ENCODE results near the gene SPAM1.
"Not testable (repeated sequence)": the region's sequence is repeated elsewhere in the genome, so short reads cannot be mapped to it uniquely, and the experiment has no call there.

The SPAM1 gene

GRCh38 chr7:123948136-123948535, 23.1 kb downstream of the SPAM1 start:
- no peak for DNase-seq (ENCODE audit: low read depth)

DNA sequence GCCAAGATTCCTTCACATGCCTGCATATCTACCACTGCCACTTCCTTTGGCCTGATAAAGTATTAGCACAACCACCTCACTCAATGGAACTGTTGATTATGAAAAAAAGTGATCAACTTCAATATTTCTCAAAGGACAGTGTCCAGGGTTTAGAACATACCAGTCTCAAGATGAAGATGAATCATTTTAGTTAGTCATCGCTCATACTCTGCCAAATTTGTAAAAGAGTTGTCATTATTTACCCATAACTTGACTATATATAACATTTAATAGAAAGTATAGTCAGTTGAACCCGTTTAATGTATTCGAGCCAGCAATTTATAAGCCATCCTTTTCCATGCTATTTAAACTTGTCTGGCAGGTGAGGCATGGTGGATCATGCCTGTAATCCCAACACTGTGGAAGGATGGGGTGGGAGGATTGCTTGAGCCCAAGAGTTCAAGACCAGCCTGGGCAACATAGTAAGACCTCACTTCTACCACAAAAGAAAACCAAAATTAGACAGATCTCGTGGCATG, 33.2 kb downstream of the SPAM1 start:
- no peak for DNase-seq (ENCODE audit: low read depth)

- no peak for DNase-seq (ENCODE audit: low read depth)
Observed at GRCh38 chr7:123961771-123962170, 36.7 kb downstream of the SPAM1 start.

- no peak for DNase-seq (ENCODE audit: low read depth)
Observed at GRCh38 chr7:123966936-123967335, 41.9 kb downstream of the SPAM1 start.

DNA sequence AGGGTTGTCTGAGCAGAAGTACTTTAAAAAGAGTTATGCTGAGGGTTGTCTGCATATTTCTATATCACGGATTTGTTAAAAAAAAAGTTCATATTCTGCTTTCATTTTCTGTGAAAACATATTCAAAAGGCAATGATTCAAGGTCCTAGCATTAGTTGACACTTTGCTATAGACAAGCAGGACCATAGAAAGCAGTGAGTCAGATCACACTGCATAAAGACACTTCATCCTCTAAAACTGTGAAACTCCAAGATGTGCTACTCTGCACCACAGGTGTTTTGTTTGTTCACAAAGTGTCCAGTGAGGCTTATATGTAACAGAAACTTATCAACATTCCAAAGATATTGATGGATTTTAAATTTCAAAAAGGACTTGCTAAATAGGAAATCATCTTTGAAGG, 47.0 kb downstream of the SPAM1 start:
- DNase-seq (ENCODE audit: low read depth), result no peak

DNA sequence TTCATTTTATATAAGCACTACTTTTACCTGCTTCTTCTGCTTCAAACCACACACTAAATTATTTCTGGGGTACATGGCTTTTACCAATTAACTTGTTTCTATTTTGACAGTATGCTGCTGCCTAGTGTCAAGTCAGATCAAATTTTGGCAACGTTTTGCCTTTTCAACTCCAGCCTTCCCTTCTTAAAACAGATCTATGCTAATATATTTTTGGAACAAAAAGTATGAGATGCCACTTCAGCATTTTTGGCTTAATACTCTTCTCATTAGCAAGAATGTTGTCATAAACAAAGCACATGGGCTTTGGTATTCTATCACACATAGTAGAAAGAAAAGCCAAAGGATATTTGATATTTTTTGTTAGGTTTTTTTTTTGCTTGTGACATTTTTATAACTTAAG, 47.8 kb downstream of the SPAM1 start:
- DNase-seq (ENCODE audit: low read depth), result no peak

DNA sequence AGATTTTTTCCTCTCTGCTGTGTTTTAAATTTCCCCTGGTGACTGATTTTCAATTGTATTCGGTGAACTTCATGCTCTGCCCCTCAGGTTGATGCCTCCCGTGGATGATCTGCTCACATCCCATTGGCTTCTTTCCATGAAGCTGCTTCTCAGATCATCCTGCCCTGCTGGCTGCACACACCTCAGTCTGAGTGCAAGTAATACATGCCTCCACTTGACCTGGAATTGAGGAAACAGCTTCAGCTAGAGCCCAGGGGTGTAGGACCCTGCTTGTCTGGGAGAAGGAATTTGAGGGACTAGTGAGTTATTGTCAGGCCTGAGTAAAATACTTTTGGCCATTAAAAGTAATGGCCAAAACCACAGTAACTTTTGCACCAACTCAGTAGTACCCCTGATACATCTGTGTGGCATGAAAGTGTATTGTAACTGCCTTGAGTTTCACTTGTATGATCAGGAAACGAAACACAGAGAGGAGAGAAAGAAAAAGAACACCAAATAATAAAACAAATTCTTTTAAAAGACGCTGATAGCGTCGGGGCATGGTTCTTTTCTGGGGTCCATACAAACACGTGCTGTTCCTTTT, 49.4 kb downstream of the SPAM1 start:
- no peak for DNase-seq (ENCODE audit: low read depth)

DNA sequence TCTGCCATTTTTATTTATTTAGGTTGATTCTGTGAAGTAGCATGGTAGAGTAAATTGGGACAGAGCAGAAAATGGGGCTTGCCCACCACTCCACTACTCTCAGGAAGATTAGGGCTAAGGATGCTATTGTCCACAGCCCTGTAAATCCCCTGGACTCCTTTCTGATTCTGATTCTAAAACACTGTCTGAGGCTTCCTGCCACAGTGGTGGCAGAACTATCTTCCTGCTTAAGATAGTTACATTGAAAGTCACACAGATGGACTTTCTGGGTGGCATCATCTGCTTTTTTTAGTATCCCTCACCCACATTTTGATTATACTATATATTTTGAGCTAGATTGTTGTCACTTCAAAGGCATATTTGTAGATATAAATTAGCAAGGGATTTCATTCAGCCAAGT, 50.0 kb downstream of the SPAM1 start:
- DNase-seq (ENCODE audit: low read depth), result no peak

DNA sequence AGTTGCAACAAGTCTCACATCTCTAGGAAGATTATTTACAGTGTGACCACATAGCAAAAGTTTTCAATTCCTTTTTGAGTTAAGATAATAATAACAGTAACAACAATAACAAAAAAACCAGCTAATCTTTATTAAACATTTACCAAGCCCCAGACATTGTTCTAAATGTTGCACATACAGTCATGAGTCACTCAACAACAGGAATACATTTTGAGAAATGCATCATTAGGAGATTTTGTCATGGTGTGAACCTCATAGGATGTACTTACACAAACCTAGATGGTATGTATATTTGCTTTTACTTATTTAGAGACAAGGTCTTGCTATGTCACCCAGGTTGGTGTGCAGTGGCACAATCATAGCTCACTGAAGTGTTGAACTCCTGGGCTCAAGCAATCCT, 52.0 kb downstream of the SPAM1 start:
- DNase-seq (ENCODE audit: low read depth), result no peak

GRCh38 chr7:123979876-123980275, 54.8 kb downstream of the SPAM1 start:
- no peak for DNase-seq (ENCODE audit: low read depth)

- DNase-seq (ENCODE audit: low read depth), result no peak
Observed at GRCh38 chr7:123987445-123987844, 62.4 kb downstream of the SPAM1 start.

GRCh38 chr7:123992913-123993518, 68.0 kb downstream of the SPAM1 start:
- DNase-seq (ENCODE audit: low read depth), result no peak

- no peak for DNase-seq (ENCODE audit: low read depth)
Observed at GRCh38 chr7:123993996-123994395, 69.0 kb downstream of the SPAM1 start.

GRCh38 chr7:123994449-123994848, 69.4 kb downstream of the SPAM1 start:
- no peak for DNase-seq (ENCODE audit: low read depth)

DNA sequence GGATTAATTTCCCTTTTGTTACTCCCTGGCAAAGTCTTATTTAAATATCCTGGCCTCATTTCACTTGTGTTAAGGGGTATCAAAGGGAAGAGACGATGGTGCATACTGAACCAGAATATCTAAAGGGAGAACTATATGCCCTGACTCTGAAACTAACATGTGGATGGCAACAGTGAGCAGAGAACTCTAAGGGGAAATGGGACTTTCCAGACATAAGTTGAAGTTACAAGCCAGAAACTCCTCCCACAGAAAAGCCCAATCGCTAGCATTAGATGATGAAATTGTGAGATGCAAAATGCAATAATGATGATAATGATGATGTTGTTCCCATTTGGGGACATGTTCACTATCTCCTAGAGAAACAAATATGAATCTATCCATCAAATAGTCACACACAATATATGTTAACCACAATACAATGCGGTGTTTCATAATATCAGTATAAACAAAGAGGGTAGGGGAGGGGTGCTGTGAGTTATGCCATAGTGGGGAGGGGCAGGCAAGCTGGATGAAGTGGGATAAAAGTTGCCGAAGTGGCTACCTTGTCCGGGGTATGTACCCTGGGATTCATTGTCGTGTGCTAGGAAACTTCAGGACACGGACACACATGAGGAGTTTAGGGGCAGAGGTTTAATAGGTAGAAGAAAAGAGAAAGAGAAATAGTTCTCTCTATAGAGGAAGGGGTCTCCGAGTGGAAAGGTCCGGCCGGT, 70.7 kb downstream of the SPAM1 start:
- DNase-seq (ENCODE audit: low read depth), result no peak

DNA sequence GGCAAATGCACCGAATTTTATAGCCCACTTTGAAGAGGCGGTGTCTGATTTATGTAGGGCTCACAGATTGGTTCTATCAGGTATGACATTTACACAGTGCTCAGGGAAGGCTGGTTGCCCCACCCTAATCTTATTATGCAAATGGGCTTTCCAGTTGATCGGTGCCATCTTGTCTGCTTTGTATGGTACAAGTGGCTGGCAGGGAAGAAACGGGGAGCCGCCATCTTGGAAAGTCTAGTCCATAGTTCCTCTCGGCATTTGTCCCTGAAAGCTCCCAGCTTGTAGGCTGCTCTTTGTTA, 71.2 kb downstream of the SPAM1 start:
- DNase-seq (ENCODE audit: low read depth), result no peak

DNA sequence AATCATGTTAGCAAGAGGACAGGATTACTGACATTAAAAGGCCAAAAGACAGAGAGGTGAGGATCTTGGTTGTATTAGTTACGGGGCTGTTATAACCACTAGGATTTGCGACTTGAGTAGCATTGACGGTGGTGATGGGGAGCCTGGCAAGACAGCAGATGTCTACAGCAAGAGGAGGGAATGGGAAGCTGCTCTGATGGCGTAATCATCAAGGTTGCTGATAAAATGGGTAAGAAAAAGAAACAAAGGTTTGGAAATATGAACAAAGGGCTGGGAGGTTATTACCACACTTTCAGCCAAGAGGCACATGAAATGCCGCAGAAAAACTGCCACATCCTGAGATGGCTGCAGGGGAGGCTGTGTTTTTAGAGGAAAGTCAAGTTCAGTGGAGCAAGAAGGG, 73.9 kb downstream of the SPAM1 start:
- no peak for DNase-seq (ENCODE audit: low read depth)

- no peak for DNase-seq (ENCODE audit: low read depth)
Observed at GRCh38 chr7:123999703-124000102, 74.7 kb downstream of the SPAM1 start.

DNA sequence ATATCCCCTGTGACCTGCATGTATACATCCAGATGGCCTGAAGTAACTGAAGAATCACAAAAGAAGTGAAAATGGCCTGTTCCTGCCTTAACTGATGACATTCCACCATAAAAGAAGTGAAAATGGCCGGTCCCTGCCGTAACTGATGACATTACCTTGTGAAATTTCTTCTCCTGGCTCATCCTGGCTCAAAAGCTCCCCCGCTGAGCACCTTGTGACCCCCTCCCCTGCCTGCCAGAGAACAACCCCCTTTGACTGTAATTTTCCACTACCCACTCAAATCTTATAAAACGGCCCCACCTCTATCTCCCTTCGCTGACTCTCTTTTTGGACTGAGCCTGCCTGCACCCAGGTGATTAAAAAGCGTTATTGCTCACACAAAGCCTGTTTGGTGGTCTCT, 83.3 kb downstream of the SPAM1 start:
- DNase-seq (ENCODE audit: low read depth), result not testable (repeated sequence)

DNA sequence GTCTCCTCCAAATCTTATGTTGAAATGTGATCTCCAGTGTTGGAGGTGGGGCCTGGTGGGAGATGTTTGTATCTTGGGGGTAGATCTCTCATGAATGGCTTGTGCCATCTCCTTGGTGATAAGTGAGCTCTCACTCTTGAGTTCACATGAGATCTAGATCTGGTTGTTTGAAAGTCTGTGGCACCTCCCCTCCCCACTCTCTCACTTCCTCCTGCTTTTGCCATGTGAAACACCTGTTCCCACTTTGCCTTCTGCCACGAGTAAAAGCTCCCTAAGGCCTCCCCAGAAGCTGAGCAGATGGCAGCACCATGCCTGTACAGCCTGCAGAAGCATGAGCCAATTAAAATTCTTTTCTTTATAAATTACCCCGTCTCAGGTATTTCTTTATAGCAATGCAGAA, 84.3 kb downstream of the SPAM1 start:
- no peak for DNase-seq (ENCODE audit: low read depth)

Data from fibroblast of gingiva (primary cell).